ENCODE data around the gene IL1RAPL2.

GRCh38 chrX:105502336-105502735 lies 936.3 kb downstream of the IL1RAPL2 start:
- TF ChIP-seq POLR2AphosphoS5 (IDR thresholded peaks at IDR 0.05; ENCODE audit: low read depth, low read length) (no peak), CTCF (IDR thresholded peaks at IDR 0.05; ENCODE audit: control extremely low read depth in 1 of 3, insufficient read depth in 1 of 3, low read depth in 1 of 3, low read length in 3 of 3) (no peak), TAF1 (IDR thresholded peaks at IDR 0.05; ENCODE audit: low read depth, low read length) (no peak), CEBPB (IDR thresholded peaks at IDR 0.05; ENCODE audit: low read depth, low read length) (no peak), CHD2 (IDR thresholded peaks at IDR 0.05; ENCODE audit: low read length) (no peak), POLR2A (IDR thresholded peaks at IDR 0.05; ENCODE audit: control extremely low read depth in 1 of 2, low read depth in 2 of 2, low read length in 2 of 2) (no peak), SIN3A (conservative IDR thresholded peaks at IDR 0.05 in 1 of 2, IDR thresholded peaks at IDR 0.05 in 1 of 2; ENCODE audit: low read depth in 1 of 2, low read length in 2 of 2) (no peak)

All from H1 (cell line).